ENCODE results near the gene IPCEF1.
A peak's percentile ranks its signal among the peaks of the same experiment; 100 is the strongest.

The IPCEF1 gene

GRCh38 chr6:154356690-154357089 is at the start of gene IPCEF1:
TSS of gene IPCEF1 (minus strand) at chr6:154356803. CDS start at chr6:154265947, 90,856 bp downstream.
- DNase-seq: no peak

GRCh38 chr6:154406301-154406700 is 49.7 kb upstream of the IPCEF1 start:
- no peak for DNase-seq

GRCh38 chr6:154404791-154405400 is 48.3 kb upstream of the IPCEF1 start:
- no peak for DNase-seq

GRCh38 chr6:154403788-154404187 is 47.2 kb upstream of the IPCEF1 start:
- peak; percentile 33 for DNase-seq

- no peak for DNase-seq
Observed at GRCh38 chr6:154402081-154402780, 45.6 kb upstream of the IPCEF1 start.

- no peak for DNase-seq
Observed at GRCh38 chr6:154399097-154399496, 42.5 kb upstream of the IPCEF1 start.

- no peak for DNase-seq
Observed at GRCh38 chr6:154397491-154398195, 41.0 kb upstream of the IPCEF1 start.

- DNase-seq: no peak
Observed at GRCh38 chr6:154395878-154396277, 39.3 kb upstream of the IPCEF1 start.

- no peak for DNase-seq
Observed at GRCh38 chr6:154395316-154395715, 38.7 kb upstream of the IPCEF1 start.

- DNase-seq: no peak
Observed at GRCh38 chr6:154394571-154394970, 38.0 kb upstream of the IPCEF1 start.

- DNase-seq: no peak
Observed at GRCh38 chr6:154390034-154390433, 33.4 kb upstream of the IPCEF1 start.

- no peak for DNase-seq
Observed at GRCh38 chr6:154388803-154389202, 32.2 kb upstream of the IPCEF1 start.

GRCh38 chr6:154386848-154387717 is 30.5 kb upstream of the IPCEF1 start:
- DNase-seq: no peak

- DNase-seq: no peak
Observed at GRCh38 chr6:154384191-154384590, 27.6 kb upstream of the IPCEF1 start.

GRCh38 chr6:154383273-154383672 is 26.7 kb upstream of the IPCEF1 start:
- no peak for DNase-seq

GRCh38 chr6:154382740-154383139 is 26.1 kb upstream of the IPCEF1 start:
- DNase-seq: no peak

GRCh38 chr6:154381548-154381947 is 24.9 kb upstream of the IPCEF1 start:
- no peak for DNase-seq

- no peak for DNase-seq
Observed at GRCh38 chr6:154380741-154381140, 24.1 kb upstream of the IPCEF1 start.

GRCh38 chr6:154379585-154379984 is 23.0 kb upstream of the IPCEF1 start:
- no peak for DNase-seq

GRCh38 chr6:154378518-154378917 is 21.9 kb upstream of the IPCEF1 start:
- no peak for DNase-seq

- DNase-seq: no peak
Observed at GRCh38 chr6:154377726-154378125, 21.1 kb upstream of the IPCEF1 start.

- DNase-seq: no peak
Observed at GRCh38 chr6:154373971-154374370, 17.4 kb upstream of the IPCEF1 start.

- DNase-seq: no peak
Observed at GRCh38 chr6:154371281-154371680, 14.7 kb upstream of the IPCEF1 start.
